Left colon (tissue), 2 donors: ENCODE data around the gene CYP21A2. TPM values are rescaled to one million over a fixed set of nuclear protein-coding genes. Genes with fewer than 3 reads are reported as not detected.
"Not testable (repeated sequence)": the region's sequence is repeated elsewhere in the genome, so short reads cannot be mapped to it uniquely, and the experiment has no call there.

Experiments used
- ATAC-seq: fragments of 200-7000 bp; cut with Tn5 transposase; one replicate; pipeline ENCODE4 v1.9.1; 2020; ENCODE audit warnings: mild to moderate bottlenecking, moderate library complexity
- DNase-seq, 2 donors: peaks; one replicate each; pipeline ENCODE4 v3.0.0-alpha.2; 2020
- intact Hi-C, 2 donors: fragments of 100-400 bp; cut with DNase I in 1 of 2; cut with micrococcal nuclease in 1 of 2; formaldehyde crosslinking; loops; one replicate each; pipeline versions ENCODE4 v1.11.2 to v1.14.0; 2022; cut with DNase I, micrococcal nuclease
- total RNA-seq, 2 donors: library from RNA; stranded (reverse); fragmentation: NEBNext Ultra II Directional; extraction: Animal tissue kit (Norgen Biotek cat#: 25700); gene quantifications; one replicate each; pipeline ENCODE4 v1.2.1, GENCODE V29; 2021
- donor health status: DM: no; HTN: no; CAD: no.
- donor health status: DM: yes; HTN: yes; CAD: no.

Gene CYP21A2
- total RNA-seq, 2 donors from 2014 or later, result 0.15 TPM; not detected in 1

- ATAC-seq, result no peak
- intact Hi-C loops, result no loop called here
- DNase-seq, result no peak
Measured at GRCh38 chr6:32047539-32047854, 9.3 kb downstream of the CYP21A2 start.

GRCh38 chr6:32047855-32048766, 9.9 kb downstream of the CYP21A2 start:
- peak; percentile 92 for ATAC-seq

GRCh38 chr6:32049149-32049548, 10.9 kb downstream of the CYP21A2 start:
- ATAC-seq, DNase-seq, intact Hi-C loops: not testable (repeated sequence)

More at GRCh38 chr6:32047855-32048766, 9.9 kb downstream of the CYP21A2 start:
- peak; percentile 58 to 79 for DNase-seq
- intact Hi-C loops, result no loop called here

- ATAC-seq, DNase-seq, intact Hi-C loops: not testable (repeated sequence)
Measured at GRCh38 chr6:32049736-32050135, 11.5 kb downstream of the CYP21A2 start.

GRCh38 chr6:32050562-32050961, 12.3 kb downstream of the CYP21A2 start:
- intact Hi-C loops, result no loop called here
- DNase-seq (no peak), ATAC-seq (no peak)

- intact Hi-C loops, DNase-seq, ATAC-seq: not testable (repeated sequence)
Measured at GRCh38 chr6:32052626-32053025, 14.4 kb downstream of the CYP21A2 start.

GRCh38 chr6:32053314-32053713, 15.1 kb downstream of the CYP21A2 start:
- DNase-seq, intact Hi-C loops, ATAC-seq: not testable (repeated sequence)

GRCh38 chr6:32055756-32056155, 17.5 kb downstream of the CYP21A2 start:
- intact Hi-C loops, ATAC-seq, DNase-seq: not testable (repeated sequence)

- ATAC-seq, result no peak
- no peak for DNase-seq
- intact Hi-C loops, result no loop called here
Measured at GRCh38 chr6:32056254-32056653, 18.0 kb downstream of the CYP21A2 start.

- no peak for DNase-seq
- no peak for ATAC-seq
- intact Hi-C loops, result no loop called here
Measured at GRCh38 chr6:32057966-32058365, 19.8 kb downstream of the CYP21A2 start.

GRCh38 chr6:32058511-32058963, 20.3 kb downstream of the CYP21A2 start:
- DNase-seq (no peak), ATAC-seq (no peak)
- intact Hi-C loops, result no loop called here

- ATAC-seq (no peak), DNase-seq (no peak)
- intact Hi-C loops, result no loop called here
Measured at GRCh38 chr6:32060966-32061655, 22.9 kb downstream of the CYP21A2 start.

GRCh38 chr6:32064706-32065105, 26.5 kb downstream of the CYP21A2 start:
- ATAC-seq (no peak), DNase-seq (no peak)
- intact Hi-C loops, result no loop called here

- intact Hi-C loops, DNase-seq, ATAC-seq: not testable (repeated sequence)
Measured at GRCh38 chr6:32067521-32067920, 29.3 kb downstream of the CYP21A2 start.

GRCh38 chr6:32068315-32068714, 30.1 kb downstream of the CYP21A2 start:
- intact Hi-C loops, DNase-seq, ATAC-seq: not testable (repeated sequence)

- DNase-seq (no peak), ATAC-seq (no peak)
- intact Hi-C loops, result no loop called here
Measured at GRCh38 chr6:32068867-32069266, 30.7 kb downstream of the CYP21A2 start.

GRCh38 chr6:32069460-32069859, 31.2 kb downstream of the CYP21A2 start:
- ATAC-seq (no peak), DNase-seq (no peak)
- intact Hi-C loops, result no loop called here

- intact Hi-C loops, result no loop called here
- ATAC-seq (no peak), DNase-seq (no peak)
Measured at GRCh38 chr6:32069878-32070515, 31.8 kb downstream of the CYP21A2 start.

GRCh38 chr6:32070814-32071543, 32.8 kb downstream of the CYP21A2 start:
- ATAC-seq, result no peak
- intact Hi-C loops, result no loop called here
- no peak for DNase-seq
